ENCODE measurements around the gene TRMT44.
"Not testable (repeated sequence)": the region's sequence is repeated elsewhere in the genome, so short reads cannot be mapped to it uniquely, and the experiment has no call there.

The TRMT44 gene

DNA sequence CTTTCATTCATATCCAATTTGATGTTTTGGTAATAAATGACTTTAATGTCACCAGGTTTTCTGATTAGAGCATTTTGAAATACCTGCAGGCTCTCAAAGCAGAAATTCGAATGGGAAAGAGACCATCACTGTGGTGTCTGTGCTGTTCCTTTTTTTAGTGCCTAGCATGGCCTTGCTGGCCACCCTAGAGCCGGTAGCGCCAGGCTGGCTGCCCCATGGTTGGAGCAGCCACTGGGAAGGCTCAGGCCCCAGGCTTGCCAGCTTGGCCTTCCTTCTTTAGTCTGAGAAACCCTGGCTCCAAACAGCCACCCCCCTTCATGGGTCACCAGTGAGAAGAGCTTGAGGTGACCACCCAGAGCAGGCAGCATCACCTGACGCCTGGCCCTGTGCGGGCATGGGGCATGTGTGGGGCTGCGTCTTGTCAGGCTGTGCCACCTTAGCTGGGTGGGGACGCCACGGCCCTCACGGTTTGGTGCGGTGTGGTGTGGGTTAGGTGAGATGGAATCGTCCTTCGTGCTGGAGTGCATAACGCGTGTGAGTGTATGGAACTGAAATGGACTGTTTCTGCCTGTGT is 30.0 kb downstream of the TRMT44 start:
- DNase-seq = no peak

DNA sequence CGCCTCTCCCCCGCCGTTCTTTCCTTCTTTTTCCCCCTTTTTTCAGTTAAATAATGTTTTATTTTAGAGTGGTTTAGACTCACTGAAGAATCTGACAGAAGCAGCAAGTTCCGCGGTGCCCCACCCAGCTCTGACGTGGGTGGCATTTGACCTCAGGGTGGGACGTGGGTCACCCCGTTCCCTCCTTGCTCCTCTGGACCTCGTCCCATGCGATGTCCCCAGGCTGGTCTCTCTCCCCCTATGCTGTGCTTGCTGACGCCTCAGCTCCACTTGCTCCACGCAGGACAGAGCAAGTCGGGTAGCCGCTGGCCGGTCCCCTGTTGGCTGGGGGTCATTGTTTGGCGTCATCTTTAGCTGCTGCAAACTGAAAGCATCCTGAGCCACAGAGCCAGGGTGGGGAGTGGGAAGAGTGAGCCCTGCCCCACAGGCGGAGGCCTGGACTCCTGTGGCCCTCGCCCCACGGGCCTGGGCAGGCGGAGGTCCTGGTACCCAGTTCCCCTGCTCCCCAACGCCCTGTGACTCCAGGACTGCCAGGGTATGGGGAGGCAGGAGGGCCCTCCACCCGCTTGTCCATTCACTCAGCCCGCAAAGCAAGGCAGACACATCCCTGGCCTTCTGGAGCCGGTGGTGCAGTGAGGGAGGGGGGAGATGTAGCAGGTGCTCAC is 30.8 kb downstream of the TRMT44 start:
- DNase-seq = no peak

DNA sequence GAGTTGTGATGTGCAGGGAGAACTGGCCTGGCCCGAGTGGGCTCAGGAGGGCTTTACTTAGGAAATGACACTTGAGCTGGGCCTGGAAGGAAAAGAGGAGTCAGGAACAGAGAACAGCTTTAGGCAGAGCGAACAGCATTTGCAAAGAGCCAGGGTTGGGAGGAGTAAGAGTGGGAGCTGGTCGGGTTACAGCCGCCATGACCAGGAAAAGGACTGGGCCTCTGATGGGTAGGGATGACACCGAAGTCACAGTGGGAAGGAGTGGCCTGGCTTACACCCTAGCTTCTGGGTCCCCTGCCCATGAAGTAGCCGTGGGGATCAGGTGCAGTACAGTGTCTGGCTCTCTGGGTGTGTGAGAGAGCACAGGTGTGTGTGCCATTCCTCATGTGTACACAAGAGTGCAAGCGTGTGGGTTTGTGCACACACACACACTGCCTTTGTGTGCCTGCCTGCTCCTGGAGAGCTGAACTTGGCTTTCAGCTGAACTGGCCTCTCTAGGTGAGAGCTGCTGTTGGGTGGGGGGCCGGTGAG is 31.6 kb downstream of the TRMT44 start:
- no peak for DNase-seq

DNA sequence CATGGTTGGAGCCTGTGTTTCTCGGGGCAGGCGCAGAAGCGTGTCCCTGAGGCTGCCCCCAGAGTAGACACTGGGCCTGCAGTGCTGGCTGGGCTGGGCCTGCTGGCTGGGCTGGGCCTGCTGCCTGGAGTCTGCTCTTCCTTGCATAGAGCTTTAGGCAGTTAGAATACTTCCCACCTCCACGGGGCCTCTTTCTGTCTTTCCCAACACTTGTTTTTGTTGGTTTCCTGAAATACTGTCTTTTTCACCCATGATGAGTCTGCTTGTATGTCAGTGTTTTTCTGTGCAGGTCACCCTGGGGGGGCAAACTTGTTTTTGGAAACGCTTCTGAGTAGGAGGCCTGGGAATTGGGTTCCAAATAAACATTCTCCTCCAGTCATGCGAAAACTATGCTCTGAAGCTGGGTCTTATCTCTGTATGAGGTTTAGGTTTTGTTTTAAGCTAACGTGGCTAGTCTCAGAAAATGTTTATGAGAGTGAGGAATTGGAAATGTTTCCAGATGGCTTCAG is 32.2 kb downstream of the TRMT44 start:
- DNase-seq = no peak

DNA sequence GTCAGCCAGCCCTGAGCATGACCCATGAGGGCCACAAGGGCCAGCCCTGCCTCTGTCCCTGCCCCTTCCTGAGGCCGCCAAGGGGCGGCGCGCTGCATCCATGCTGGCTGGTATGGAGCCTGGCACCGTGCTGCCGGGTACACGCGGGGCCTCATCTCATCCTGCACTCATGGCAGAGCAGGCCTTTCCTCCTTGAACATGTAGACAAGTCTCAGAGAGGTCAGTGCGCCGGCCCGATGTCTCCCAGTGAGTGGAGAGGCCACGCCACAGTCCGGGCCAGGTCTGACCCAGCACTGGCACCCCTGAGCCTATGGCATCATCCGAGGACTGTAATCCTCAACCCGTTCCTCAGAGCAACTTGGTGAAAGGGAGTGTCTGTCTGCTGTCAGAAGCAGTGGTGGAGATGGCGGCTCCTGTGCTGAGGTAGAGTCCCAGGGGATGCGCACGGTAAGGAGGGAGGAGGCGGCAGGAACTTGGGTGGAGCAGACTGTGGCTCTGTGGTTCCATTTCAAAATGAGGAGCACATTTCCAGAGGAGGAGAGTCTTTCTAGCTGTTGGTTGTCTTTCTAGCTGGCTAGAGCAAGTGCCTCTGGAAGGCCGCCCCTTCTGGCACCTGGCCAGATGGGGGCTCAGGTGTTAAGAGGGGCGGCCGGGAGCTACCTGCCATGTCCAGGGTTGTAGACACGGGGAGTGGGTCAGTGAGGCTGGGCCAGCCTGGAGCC is 32.8 kb downstream of the TRMT44 start:
- DNase-seq = no peak

DNA sequence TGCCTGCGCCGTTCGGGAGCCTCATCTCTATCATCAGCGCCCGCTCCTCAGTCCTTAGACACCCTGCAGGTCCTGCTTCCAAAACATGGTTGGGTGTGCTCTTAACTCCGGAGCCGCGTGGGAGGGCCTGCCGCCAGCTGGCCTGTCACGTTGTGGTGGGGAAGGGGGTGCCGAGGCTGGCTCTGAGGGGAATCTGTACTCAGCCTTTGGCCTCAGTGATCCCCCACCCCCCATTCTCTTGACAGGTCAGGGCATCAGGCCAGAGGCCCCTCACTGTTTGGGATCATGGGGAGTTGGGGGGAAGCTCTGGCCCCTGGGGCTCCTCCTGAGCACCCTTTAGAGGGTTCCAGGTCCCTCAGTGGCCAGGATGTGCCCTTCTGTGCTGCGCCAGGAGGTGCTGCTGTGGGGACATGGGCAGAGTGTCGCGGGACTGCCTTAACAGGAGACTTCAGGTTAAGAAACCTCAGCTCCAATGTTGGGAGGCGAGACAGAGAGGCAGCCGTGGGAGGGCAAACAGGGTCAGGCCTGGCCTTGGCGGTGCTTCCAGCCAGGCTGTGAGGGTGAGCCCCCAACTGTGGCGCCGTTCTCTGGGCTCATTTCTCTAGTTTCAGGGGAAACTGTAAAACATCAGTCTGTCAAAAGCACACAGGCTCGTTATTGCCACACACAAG is 33.5 kb downstream of the TRMT44 start:
- no peak for DNase-seq

DNA sequence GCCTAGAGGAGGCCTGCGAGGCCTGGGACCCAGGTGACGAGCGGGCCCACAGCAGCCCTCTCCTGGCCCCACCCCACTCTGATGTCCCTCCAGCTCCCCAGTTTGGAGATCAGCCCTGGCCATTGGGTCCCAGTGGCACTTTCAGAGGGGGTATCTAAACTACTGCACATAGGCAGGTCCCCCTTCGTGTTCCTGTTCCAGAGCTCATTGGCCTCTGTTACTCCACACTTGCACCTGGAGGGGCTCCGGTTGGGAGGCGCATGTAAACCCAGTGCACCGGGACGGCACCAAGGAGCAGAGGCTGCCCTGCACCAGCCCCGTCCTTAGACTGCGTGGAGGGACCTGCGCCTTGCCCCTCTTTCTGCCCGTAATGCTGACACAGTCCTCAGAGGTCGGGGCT is 34.3 kb downstream of the TRMT44 start:
- no peak for DNase-seq

DNA sequence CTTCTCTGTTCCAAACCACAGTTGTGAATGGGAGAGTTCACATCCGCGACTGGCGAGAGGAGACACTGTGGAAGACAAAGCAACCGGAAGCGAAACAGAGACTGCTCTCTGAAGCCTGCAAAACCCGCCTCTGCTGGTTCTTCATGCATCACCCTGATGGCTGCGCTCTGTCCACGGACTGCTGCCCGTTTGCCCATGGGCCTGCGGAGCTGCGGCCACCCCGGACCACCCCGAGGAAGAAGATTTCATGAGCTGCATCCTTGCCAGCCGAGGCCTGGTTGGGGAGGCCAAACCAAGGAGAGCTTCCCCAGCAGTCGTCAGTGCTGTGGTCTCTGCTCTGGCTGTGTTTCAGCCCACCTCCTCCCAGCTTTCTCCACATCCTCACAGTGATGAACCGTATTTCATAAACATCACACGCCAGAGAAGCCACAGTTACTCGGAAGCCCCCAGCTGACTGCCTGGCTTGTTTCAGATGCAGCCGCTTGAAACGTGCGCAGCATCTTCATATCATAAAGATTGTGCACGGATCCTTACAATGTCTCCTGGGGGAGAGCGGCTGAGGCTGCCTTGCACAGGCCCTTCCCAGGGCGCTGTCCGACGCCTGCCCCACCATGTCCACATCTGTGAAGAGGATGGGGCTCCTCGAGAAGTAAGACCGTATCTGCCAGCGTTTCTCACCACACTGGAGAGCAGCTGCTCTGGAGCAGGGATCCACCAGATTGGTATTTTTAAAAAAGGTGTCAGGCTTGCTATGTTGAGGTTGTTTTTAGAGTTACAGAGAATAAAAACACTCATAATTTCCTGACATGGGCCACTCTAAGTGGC is 35.4 kb downstream of the TRMT44 start:
- no peak for DNase-seq

DNA sequence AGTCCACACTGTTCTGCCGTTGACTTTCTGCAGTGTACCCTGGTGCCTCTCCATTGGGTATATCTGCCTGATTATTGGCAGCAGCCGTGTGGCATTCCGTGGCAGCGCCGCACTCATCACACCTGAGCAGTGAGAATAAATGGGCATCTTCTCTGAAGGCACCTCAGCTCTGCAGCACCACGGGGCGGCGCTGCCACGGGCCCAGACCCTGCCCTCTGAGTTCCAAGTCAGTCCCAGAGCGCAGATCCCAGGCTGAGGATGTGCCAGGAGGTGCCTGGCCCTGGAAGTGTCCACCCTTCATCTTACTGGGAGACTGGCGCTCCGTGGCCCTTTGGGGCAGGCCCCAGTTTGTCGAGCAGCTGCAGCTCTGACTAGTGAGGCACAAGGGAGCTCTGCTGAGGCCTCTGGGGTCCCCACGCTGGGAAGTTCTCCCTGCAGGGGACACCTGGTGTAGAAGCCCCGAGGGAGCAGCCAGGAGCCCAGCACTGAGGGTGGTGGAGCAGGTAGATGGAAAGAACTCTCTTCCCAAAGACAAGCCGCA is 36.6 kb downstream of the TRMT44 start:
- DNase-seq = no peak

DNA sequence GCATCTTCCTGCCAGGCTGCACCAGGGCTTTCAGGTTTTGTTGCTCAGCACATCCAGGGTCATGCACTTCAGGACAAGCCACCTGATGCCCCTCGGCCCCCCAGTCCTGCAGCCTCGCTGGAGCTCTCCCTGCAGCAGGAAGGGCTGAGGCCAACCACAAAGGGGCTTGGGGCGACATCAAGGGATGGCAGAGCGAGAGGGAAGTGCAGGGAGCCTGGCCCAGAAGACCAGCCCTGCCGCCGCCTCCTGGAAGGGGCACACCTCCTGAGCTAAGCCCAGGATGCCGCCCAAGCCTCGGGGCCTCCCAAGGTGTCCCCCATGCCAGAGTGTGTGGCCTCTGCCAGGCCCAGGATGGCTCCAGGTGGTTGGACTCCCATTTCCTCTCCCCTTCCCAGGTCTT is 37.1 kb downstream of the TRMT44 start:
- DNase-seq = no peak

DNA sequence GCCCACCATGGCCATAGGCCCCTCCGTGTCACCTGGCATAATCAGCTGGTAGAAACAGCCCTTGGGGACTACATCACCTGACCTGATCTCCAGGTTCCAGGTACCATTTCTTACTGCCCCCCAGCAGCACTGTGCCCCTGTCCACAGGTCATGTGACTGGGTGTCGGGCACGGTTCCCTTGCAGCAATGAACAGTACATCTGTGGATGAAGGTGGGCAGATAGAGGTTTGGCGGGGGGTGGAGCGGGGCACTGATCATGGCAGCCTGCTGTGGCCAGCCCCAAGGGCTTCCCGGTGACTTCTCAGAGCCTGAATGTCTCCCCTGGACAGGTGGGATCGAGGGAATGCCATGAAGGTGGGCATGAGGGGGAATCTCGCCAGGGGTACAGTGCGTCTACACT is 37.8 kb downstream of the TRMT44 start:
- DNase-seq = no peak

DNA sequence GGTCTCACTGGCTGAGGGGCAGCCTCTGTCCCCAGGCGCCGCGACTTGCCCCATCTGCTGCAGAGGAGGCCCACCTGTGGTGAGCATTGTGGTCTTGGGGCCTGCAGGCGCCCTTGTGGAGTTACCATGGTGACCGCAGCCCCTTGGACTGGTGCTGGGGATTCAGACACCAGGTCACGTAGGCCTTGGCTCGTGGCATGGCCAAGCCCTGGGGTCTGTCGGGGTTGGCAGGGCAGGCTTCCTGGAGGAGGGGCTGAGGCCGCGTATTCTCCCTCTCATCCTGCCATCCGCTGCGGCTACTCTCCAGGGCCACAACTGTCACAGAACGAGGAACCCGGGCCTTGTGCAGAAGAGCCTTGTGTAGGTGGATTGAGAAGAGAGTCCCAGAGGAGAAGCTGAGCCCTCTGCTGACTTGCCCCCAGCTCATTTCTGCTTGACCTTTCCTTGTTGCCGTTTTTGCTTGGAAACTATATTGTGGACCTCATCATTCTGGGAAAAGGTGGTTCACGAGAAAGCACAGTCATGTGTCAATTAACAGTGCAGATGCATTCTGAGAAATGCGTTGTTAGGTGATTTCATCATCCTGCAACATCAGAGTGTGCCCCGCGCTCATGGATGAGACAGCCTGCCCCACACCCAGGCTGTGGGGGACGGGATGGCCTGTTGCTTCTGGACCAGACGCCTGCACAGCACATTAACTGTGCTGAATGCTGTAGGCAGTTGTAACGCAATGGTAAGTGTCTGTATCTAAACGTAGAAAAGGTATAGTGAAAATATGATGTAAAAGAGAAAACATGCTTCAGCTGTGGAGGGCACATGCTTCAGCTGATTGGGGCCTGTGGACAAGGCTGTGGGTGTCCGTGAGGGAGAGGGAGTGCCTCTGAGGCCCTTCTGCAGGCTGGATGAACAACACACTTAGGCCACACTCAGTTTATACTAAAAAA is 38.5 kb downstream of the TRMT44 start:
- no peak for DNase-seq

DNA sequence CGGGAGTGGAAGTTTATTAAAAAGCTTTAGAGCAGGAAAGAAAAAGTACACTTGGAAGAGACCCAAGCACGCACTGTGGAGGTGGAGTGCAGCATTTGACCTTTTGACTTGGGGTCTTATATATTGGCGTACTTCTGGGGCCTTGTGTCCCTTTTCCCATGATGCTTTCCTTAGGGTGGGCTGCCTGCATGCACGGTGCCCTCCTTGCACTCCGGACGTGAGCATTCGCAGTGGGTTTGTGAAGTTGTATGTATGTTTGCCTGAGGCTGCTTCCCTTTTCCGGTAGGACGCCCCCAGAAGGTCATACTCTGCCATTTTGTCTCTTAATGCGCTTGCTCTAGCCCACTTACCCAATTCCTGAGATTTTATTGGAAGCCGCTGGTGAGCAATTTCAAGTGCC is 39.6 kb downstream of the TRMT44 start:
- DNase-seq = no peak

DNA sequence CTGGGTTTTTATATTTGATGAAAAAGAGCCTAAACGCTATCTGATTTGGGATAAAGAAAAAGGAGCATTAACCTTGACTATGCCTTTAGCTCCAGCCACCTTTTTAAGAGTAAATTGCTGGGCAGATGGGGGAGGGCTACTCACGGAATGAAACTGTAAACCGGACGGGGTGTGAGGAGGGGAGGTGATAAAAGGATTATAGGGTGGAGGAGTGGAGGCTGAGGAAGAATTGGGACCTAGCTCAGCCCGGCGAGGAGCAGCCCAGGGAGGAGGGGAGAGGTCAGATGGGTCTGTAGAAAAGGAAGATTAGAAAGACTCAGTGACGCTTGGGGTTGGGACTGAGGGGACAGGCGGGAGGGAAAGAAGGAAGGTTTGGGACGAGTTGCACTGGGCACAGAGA is 46.1 kb downstream of the TRMT44 start:
- DNase-seq = not testable (repeated sequence)

DNA sequence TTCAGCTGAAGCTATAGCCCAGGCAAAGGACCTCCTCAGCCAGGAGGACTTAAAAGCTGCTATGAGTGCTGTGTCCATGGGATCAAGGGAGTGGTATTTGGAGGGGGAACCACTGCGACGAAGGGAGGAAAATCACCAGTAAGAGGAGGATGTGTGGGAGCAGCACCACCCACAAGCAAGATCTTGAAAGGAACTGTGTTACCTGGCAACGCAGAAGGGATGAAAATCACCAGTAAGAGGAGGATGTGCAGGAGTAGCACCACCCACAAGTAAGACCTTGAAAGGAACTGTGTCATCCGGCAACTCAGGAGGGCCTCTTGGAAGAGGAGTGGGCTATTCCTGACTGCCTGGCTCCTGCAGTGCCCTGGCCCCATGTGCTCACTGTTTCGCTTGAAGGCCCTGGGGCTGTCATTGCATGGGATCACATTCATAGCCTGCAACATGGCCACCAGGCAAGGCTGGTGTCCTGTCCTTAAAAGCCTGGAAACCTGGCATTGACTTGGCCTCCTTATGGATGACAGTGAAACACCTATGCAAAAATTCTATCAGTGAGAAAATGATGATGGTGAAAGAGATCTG is 48.3 kb downstream of the TRMT44 start:
- DNase-seq = no peak

DNA sequence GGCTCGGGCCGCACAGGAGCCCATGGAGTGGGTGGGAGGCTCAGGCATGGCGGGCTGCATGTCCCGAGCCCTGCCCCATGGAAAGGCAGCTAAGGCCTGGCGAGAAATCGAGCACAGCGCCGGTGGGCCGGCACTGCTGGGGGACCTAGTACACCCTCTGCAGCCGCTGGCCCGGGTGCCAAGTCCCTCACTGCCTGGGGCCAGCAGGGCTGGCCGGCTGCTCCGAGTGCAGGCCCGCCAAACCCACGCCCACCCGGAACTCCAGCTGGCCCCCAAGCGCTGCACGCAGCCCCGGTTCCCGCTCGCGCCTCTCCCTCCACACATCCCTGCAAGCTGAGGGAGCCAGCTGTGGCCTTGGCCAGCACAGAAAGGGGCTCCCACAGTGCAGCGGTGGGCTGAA is 50.9 kb downstream of the TRMT44 start:
- not testable (repeated sequence) for DNase-seq

DNA sequence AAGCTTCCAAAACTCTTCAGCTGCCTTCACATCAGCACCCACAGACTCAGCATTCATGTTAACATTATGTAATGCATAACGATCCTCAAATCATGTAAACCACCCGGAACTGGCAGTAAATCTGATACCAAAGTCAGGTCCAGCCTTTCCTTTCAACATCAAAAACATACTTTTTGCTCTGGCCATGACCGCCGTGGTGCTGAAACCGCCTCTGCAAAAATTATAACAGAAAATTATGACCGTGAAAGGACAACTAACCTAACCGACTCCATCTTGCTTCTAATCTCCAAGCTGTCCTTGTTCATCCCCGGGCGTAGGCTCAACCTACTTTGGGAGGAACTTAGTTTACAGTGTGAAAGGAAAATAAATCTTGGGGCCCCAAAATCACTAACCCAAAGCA is 51.6 kb downstream of the TRMT44 start:
- DNase-seq = no peak

DNA sequence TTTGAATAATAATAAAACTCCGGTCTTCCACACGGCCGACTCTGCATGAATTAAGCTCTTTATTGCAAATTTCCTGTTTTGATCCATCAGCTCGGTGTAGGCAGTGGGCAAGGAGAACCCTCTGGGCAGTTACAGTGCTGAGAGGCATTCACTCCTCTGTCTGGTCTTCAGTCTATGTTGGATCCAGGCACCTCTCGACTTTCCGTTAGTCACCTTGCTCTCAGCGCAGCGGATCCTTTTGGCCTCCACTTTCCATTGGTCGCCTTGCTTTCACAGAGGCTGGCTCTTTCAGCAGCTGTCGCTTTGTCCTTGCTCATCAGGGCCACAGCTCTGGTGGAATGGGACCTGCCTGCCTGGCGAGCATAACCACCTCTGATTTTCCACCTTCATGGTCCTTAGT is 52.9 kb downstream of the TRMT44 start:
- no peak for DNase-seq

DNA sequence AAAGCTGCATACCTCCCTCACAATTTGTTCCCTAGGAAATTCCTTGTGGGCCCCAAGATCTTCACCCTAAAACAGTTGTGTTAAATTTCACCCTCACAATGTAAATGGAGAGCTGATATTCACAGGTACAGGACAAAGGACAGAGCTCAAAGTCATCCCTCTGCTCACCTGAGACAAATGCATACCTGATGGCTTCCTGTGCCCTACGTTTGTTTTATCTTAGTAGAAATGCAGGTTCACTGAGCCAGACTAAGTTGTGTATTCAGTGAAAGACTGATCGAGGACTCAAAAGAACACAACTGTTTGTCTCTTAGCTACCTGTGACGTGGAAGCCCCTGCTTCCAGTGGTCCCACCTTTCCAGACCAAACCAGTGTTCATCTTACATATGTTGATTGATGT is 53.6 kb downstream of the TRMT44 start:
- DNase-seq = no peak

DNA sequence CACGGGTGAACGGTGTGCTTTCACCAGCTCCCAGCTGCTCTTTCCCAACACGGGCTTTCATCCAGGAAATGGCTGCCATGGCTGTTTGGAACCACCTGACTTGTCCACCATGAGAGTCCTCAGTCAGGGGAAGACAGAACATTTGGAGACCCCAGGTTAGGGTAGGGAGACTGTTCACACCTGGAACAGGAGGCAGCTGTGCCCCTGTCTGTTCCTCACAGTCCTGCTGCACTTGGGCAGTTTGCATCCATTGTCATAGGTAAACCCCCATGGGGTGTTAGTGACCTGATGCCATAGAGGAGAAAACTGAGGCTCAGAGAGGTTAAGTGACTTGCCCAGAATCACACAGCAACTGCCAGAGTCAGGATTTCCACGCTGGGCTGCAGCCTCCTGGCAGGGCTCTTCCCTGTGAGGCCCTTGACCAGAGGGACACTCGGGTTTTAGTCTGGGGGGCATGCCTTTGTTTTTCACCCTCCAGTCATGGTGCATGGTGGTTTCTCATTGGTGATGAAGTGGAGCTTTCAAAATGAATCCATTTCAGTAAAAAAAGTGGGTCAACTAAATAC is 54.5 kb downstream of the TRMT44 start:
- DNase-seq = no peak
